AML-193 (cell line): Measurements from ENCODE around the gene RIPPLY3.

Experiments
- DNase-seq, 2 experiments: peaks; one replicate each; lab custom pipeline; 2025; lab: John Stamatoyannopoulos, UW

RIPPLY3 gene

DNA sequence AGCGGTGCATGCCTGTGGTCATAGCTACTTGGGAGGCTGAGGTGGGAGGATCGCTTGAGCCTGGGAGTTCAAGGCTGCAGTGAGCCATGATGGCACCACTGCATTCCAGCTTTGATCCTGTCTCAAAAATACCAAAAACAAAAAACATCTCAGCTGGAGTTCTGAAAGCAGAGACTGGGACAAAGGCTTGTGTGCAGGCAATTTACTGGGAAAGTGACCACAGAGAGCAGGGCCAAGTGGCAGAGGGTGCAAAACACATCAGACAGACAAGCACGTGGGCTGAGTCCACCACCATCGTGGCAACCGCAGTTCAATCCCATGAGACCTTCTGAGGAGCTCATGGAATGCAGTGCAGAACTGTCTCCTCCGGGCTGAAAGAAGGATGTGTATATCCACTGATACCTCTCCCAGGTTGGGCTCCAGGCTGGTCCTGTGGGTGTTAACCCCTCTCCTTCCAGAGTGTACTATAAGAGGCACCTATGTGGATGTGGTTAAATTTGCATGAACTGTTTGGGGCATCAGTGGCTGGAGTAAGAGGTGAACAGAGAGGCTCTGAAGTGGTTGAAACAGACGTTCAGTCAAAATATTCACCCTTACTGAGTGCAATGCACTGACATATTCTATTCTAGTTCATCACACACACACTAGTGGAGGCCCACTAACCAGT lies 55.6 kb downstream of the RIPPLY3 start:
- no peak for DNase-seq

DNA sequence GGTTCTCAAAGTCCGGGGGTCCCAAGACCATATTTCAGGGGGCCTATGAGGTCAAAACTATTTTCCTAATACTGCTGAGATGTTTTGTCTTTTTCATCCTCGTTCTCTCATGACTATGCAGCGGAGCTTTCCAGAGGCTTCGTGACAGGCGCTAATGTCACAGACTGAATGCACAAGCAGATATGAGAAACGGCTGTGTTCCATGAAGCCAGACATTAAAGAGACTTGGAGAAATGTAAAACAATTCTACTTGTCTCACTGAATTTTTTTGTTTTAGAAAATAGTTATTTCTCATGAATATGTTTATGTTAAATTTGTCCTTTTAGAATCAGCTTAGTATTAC lies 56.1 kb downstream of the RIPPLY3 start:
- no peak for DNase-seq

DNA sequence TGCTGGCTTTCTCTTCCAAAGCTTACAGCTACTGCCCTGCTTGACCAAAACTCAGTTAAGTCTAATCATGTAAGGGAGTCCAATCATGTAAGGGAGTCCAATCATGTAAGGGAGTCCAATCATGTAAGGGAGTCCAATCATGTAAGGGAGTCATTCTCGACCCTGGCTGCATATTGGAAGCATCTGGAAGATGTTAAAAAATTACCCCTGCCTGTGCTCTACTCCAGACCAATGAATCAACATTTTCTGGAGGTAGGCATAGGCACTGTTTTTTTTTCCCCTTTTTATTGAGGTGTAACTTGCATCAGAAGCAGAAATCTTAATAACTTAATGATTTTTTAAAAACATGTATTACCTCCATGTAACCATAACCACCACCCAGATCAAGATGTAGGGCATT lies 56.9 kb downstream of the RIPPLY3 start:
- DNase-seq: no peak

DNA sequence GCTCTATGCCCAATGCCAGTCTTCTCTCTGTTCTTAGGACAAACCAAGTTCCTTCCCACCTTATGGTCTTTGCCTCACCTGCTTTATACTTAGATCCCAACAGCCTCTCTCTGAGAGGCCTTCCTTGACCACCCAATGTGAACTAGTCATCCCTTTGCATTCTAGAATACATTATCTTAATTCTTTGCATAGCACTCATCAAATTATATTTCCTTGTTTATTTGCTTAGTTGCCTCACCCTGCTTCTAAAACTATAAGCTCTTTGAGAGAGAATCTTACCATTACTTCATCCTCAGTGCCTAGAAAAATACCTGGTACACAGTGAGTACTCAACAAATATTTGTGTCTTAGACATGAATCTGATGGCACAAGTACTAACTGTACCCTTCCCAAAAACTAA lies 58.3 kb downstream of the RIPPLY3 start:
- DNase-seq: no peak

DNA sequence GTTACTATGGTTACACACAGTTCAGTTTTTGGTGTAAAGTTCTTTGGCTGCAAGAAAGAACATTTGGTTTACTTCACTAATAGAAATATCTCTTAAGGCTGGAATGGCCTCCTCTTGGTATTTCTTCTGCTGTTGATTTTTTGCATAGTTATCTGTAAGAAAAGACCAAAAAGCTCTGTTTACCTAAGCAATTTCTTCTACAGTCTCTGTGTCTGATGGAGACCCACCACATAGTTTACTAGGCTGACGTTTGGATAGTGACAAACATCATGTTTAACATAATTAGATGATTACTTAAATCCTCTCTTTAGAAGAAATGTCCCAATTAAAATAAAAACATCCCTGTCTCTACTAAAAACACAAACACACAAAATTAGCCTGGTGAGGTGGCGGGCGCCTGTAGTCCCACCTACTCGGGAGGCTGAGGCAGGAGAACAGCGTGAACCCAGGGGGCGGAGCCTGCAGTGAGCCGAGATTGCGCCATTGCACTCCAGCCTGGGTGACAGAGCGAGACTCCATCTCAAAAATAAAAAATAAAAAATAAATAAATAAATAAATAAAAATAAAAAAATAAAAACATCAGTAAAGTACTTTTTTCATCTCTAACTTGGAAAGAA lies 59.2 kb downstream of the RIPPLY3 start:
- no peak for DNase-seq
